AG09309 (cell line): ENCODE measurements around the gene PDLIM1.

Experiments used
- DNase-seq: peaks from one replicate; pipeline ENCODE4 v3.0.0-alpha.2; 2010; ENCODE audit warnings: low read depth
- H3K4me3 ChIP-seq: 2 replicates; pipeline ENCODE4 v1.5.1; 2011; ENCODE audit warnings: mild to moderate bottlenecking, low read depth, low read length, moderate library complexity; ENCODE audit not compliant: control insufficient read depth
- CTCF ChIP-seq: IDR thresholded peaks from 2 replicates; pipeline ENCODE4 v1.5.1; 2011; ENCODE audit warnings: mild to moderate bottlenecking, low read depth, low read length, inconsistent platforms; ENCODE audit not compliant: insufficient read depth, control insufficient read depth; ENCODE audit errors: missing control alignments

Gene PDLIM1

GRCh38 chr10:95277614-95278013, 13.2 kb downstream of the PDLIM1 start:
- TF ChIP-seq CTCF, result no peak
- DNase-seq, result no peak
- no peak overlapping the region for H3K4me3 ChIP-seq

- DNase-seq, result no peak
- no peak for TF ChIP-seq CTCF
- H3K4me3 ChIP-seq, result no peak overlapping the region
Measured at GRCh38 chr10:95277201-95277570, 13.6 kb downstream of the PDLIM1 start.

- DNase-seq, result no peak
- H3K4me3 ChIP-seq, result no peak overlapping the region
- TF ChIP-seq CTCF, result no peak
Measured at GRCh38 chr10:95276367-95277200, 14.2 kb downstream of the PDLIM1 start.

- no peak overlapping the region for H3K4me3 ChIP-seq
- no peak for DNase-seq
- TF ChIP-seq CTCF, result no peak
Measured at GRCh38 chr10:95275726-95276366, 15.0 kb downstream of the PDLIM1 start.

- no peak overlapping the region for H3K4me3 ChIP-seq
- no peak for TF ChIP-seq CTCF
- DNase-seq, result peak; percentile 61
Measured at GRCh38 chr10:95273393-95274312, 17.1 kb downstream of the PDLIM1 start.

GRCh38 chr10:95268438-95268837, 22.4 kb downstream of the PDLIM1 start:
- DNase-seq, result no peak
- TF ChIP-seq CTCF, result no peak

More at GRCh38 chr10:95268438-95268837, 22.4 kb downstream of the PDLIM1 start:
- H3K4me3 ChIP-seq, result no peak overlapping the region
